BE2C (cell line): Measurements from ENCODE around the gene OCSTAMP.

Experiments used
- DNase-seq: peaks from one replicate; pipeline ENCODE4 v3.0.0-alpha.2; 2020
- H3K27me3 ChIP-seq: fragments of 250-450 bp; sonication (Bioruptor Pico); 2 replicates; pipeline ENCODE4 v1.5.1; 2020; ENCODE audit warnings: mild to moderate bottlenecking
- H3K36me3 ChIP-seq: fragments of 250-450 bp; sonication (Bioruptor Pico); 2 replicates; pipeline ENCODE4 v1.5.1; 2020; ENCODE audit warnings: mild to moderate bottlenecking
- H3K4me1 ChIP-seq: fragments of 250-450 bp; sonication (Bioruptor Pico); 2 replicates; pipeline ENCODE4 v1.5.1; 2020
- H3K4me3 ChIP-seq: 2 replicates; pipeline ENCODE4 v1.5.1; 2011; ENCODE audit warnings: low read depth, low read length
- H3K9me3 ChIP-seq: fragments of 250-450 bp; sonication (Bioruptor Pico); 2 replicates; pipeline ENCODE4 v1.5.1; 2020
- CTCF ChIP-seq: IDR thresholded peaks from 2 replicates; pipeline ENCODE4 v1.5.1; 2012; ENCODE audit warnings: mild to moderate bottlenecking, low read depth, low read length

OCSTAMP gene

GRCh38 chr20:46575937-46576461 is 25.5 kb upstream of the OCSTAMP start:
- DNase-seq = no peak
- peaks cover 5% of the 10 kb centered on the region for H3K9me3 ChIP-seq
- no peaks in the 10 kb centered on the region for H3K36me3 ChIP-seq
- H3K4me3 ChIP-seq = no peak overlapping the region
- no peaks in the 10 kb centered on the region for H3K4me1 ChIP-seq
- peaks cover 10% of the 10 kb centered on the region; the same call in 1 of the 2 replicates for H3K27me3 ChIP-seq
- TF ChIP-seq CTCF = no peak

- DNase-seq = no peak
- TF ChIP-seq CTCF = no peak
- H3K27me3 ChIP-seq = peaks cover 10% of the 10 kb centered on the region; the same call in 1 of the 2 replicates
Measured at GRCh38 chr20:46575394-46575793, 24.9 kb upstream of the OCSTAMP start.

GRCh38 chr20:46573788-46574584 is 23.5 kb upstream of the OCSTAMP start:
- H3K36me3 ChIP-seq = no peaks in the 10 kb centered on the region
- DNase-seq = no peak
- H3K9me3 ChIP-seq = peaks cover 5% of the 10 kb centered on the region
- no peak overlapping the region for H3K4me3 ChIP-seq
- TF ChIP-seq CTCF = no peak
- H3K4me1 ChIP-seq = no peaks in the 10 kb centered on the region
- peaks cover 10% of the 10 kb centered on the region; the same call in 1 of the 2 replicates for H3K27me3 ChIP-seq

More at GRCh38 chr20:46575394-46575793, 24.9 kb upstream of the OCSTAMP start:
- no peaks in the 10 kb centered on the region for H3K36me3 ChIP-seq
- H3K4me1 ChIP-seq = no peaks in the 10 kb centered on the region
- H3K4me3 ChIP-seq = no peak overlapping the region
- peaks cover 5% of the 10 kb centered on the region for H3K9me3 ChIP-seq

- H3K27me3 ChIP-seq = peaks cover 10% of the 10 kb centered on the region; the same call in 1 of the 2 replicates
- TF ChIP-seq CTCF = no peak
- no peak overlapping the region for H3K4me3 ChIP-seq
- H3K4me1 ChIP-seq = no peaks in the 10 kb centered on the region
- H3K9me3 ChIP-seq = peaks cover 5% of the 10 kb centered on the region
- no peak for DNase-seq
- H3K36me3 ChIP-seq = no peaks in the 10 kb centered on the region
Measured at GRCh38 chr20:46573234-46573633, 22.8 kb upstream of the OCSTAMP start.

GRCh38 chr20:46572790-46573189 is 22.3 kb upstream of the OCSTAMP start:
- peaks cover 5% of the 10 kb centered on the region for H3K9me3 ChIP-seq
- no peak for DNase-seq

More at GRCh38 chr20:46572790-46573189, 22.3 kb upstream of the OCSTAMP start:
- no peak overlapping the region for H3K4me3 ChIP-seq
- no peaks in the 10 kb centered on the region for H3K4me1 ChIP-seq
- no peak for TF ChIP-seq CTCF
- no peaks in the 10 kb centered on the region for H3K36me3 ChIP-seq
- H3K27me3 ChIP-seq = peaks cover 10% of the 10 kb centered on the region; the same call in 1 of the 2 replicates
